ENCODE results near the gene PLCB4. TPM values are rescaled to one million over a fixed set of nuclear protein-coding genes. Genes with fewer than 3 reads are reported as not detected.

The PLCB4 gene
- total RNA-seq, 4 donors from 2014 or later: 6.3 to 24.5 (median 10.4) TPM

DNA sequence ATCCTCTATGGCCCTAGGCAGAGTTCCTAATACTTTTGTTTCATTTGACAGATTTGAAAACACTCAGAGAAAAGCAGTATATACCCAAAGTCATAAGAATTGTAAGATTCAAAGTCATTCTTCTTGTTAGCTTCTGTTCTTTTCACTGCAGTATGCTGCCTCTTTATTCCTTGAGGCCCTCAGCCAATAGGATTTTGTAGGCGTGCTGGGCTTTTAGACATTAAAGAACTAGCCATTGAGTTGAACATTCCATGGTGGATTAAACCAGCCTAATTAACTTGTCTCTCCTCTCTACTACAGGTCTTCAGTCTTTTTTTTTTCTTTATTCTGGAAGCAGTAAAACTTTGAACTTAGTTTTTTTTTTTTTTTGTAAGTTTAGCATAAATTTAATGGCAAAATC, 186.3 kb downstream of the PLCB4 start:
- TF ChIP-seq POLR2AphosphoS5 (IDR thresholded peaks at IDR 0.05) (no peak), POLR2A (IDR thresholded peaks at IDR 0.05) (no peak), EP300 (IDR thresholded peaks at IDR 0.05) (no peak)
- TF ChIP-seq, protein P1, sequence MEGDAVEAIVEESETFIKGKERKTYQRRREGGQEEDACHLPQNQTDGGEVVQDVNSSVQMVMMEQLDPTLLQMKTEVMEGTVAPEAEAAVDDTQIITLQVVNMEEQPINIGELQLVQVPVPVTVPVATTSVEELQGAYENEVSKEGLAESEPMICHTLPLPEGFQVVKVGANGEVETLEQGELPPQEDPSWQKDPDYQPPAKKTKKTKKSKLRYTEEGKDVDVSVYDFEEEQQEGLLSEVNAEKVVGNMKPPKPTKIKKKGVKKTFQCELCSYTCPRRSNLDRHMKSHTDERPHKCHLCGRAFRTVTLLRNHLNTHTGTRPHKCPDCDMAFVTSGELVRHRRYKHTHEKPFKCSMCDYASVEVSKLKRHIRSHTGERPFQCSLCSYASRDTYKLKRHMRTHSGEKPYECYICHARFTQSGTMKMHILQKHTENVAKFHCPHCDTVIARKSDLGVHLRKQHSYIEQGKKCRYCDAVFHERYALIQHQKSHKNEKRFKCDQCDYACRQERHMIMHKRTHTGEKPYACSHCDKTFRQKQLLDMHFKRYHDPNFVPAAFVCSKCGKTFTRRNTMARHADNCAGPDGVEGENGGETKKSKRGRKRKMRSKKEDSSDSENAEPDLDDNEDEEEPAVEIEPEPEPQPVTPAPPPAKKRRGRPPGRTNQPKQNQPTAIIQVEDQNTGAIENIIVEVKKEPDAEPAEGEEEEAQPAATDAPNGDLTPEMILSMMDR (IDR thresholded peaks at IDR 0.05): no peak
- no peak overlapping the region for H3K27ac ChIP-seq
- H3K9me3 ChIP-seq: no peaks in the 10 kb centered on the region
- WGBS: 81% methylated on average over 1 of the region's 1 CpG
- DNase-seq (ENCODE audit: low spot score in 2 of 2): no peak
- H3K4me1 ChIP-seq: no peaks in the 10 kb centered on the region
- H3K27me3 ChIP-seq: no peaks in the 10 kb centered on the region
- H3K4me3 ChIP-seq: no peak overlapping the region
- H3K36me3 ChIP-seq: no peaks in the 10 kb centered on the region

DNA sequence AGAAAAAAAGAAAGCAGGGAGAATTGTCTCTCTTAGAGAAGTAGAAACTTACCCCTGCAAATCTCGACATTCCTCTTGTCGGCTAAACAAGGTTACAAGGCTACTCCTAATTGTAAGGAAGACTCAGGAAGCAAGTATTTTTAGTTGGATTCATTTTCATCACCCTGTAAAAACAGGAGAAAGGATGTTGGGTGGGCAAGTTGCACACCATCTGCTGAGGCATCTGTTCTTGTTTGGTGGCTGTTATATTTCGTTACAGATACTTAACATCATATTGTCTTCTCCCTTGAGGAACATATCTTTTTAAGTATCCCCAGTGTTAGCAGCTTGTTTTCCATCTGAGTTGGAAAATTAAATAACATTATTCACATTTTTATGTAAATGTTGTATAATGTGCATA, 187.5 kb downstream of the PLCB4 start:
- Histone ChIP-seq H3K4me3 (no peak overlapping the region), H3K27ac (no peak overlapping the region), H3K27me3 (no peaks in the 10 kb centered on the region), H3K4me1 (no peaks in the 10 kb centered on the region), H3K36me3 (no peaks in the 10 kb centered on the region), H3K9me3 (no peaks in the 10 kb centered on the region)
- 73% methylated on average over 3 of the region's 3 CpGs for WGBS
- DNase-seq (ENCODE audit: low spot score in 2 of 2): no peak
- TF ChIP-seq EP300 (IDR thresholded peaks at IDR 0.05) (no peak), POLR2A (IDR thresholded peaks at IDR 0.05) (no peak), POLR2AphosphoS5 (IDR thresholded peaks at IDR 0.05) (no peak)
- TF ChIP-seq, protein P1 (IDR thresholded peaks at IDR 0.05): no peak

DNA sequence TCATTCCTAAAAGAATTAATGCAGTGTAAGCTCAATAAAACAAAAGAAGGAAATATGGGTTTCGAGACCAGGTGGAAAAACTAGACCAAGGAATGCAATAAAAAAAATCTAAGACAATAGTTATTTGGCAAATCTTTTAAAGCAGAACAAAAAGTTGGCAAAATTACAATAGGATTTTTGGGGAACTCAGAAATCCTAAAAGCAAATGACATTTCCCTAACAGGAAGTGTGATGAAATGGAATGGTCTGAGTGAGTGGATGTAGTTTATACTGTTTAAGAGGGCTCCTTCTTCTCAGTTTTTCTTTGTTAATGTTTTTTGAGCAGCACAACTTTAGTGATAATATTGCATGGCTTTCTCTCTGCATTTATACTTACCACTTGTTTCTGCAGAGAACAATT, 190.0 kb downstream of the PLCB4 start:
- no peak for DNase-seq (ENCODE audit: low spot score in 2 of 2)
- H3K4me3 ChIP-seq: no peak overlapping the region
- H3K27me3 ChIP-seq: no peaks in the 10 kb centered on the region
- no peaks in the 10 kb centered on the region for H3K36me3 ChIP-seq
- TF ChIP-seq, protein P1 (IDR thresholded peaks at IDR 0.05): no peak
- TF ChIP-seq POLR2AphosphoS5 (IDR thresholded peaks at IDR 0.05) (no peak), POLR2A (IDR thresholded peaks at IDR 0.05) (no peak), EP300 (IDR thresholded peaks at IDR 0.05) (no peak)
- WGBS: 57% methylated on average over 1 of the region's 1 CpG
- no peak overlapping the region for H3K27ac ChIP-seq
- H3K9me3 ChIP-seq: no peaks in the 10 kb centered on the region
- peaks cover 9% of the 10 kb centered on the region for H3K4me1 ChIP-seq

DNA sequence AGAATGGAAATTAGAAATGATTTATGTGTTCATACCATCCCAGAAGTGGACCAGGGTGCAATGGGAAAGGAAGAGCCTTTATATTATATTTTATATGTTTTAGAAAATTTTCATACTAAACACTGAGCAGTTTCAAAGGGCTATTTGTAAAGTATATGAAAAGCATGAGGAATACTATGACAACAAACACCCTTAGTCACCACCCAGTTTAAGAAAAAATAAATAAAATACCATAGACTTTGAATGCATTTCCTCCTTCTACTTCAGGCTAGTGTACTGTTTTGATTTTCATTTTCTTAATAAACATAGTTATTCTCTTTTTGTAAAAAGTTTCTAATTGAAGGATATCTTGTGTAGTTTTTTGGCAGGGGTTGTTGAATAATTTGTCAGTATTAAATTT, 191.1 kb downstream of the PLCB4 start:
- Histone ChIP-seq H3K36me3 (no peaks in the 10 kb centered on the region), H3K27ac (no peak overlapping the region), H3K4me3 (no peak overlapping the region), H3K9me3 (no peaks in the 10 kb centered on the region), H3K27me3 (no peaks in the 10 kb centered on the region), H3K4me1 (peaks cover 9% of the 10 kb centered on the region)
- no peak for TF ChIP-seq EP300 (IDR thresholded peaks at IDR 0.05)
- TF ChIP-seq, protein P1 (IDR thresholded peaks at IDR 0.05): no peak
- no peak for TF ChIP-seq POLR2A (IDR thresholded peaks at IDR 0.05)
- no peak for TF ChIP-seq POLR2AphosphoS5 (IDR thresholded peaks at IDR 0.05)
- DNase-seq (ENCODE audit: low spot score in 2 of 2): no peak

DNA sequence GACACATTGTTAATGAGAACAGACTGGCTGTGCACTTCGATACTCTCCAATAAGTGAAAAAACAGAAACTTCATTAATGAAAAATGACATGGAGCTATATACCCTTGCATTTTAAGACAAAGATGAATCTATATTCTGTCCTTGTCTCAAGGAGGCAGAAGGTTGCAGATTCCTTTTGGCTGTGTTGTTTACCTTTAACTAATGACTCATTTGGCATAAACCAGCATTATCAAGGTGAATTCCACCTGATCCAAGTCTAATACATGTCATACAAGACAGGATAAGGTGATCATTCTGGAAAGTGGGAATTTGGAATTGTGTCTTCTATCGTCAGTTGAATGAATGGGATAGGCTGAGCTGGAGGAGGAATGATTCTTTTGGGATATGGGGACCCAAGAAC, 192.9 kb downstream of the PLCB4 start:
- 87% methylated on average over 2 of the region's 2 CpGs for WGBS
- TF ChIP-seq EP300 (IDR thresholded peaks at IDR 0.05) (no peak), POLR2A (IDR thresholded peaks at IDR 0.05) (no peak), POLR2AphosphoS5 (IDR thresholded peaks at IDR 0.05) (no peak)
- TF ChIP-seq, protein P1 (IDR thresholded peaks at IDR 0.05): no peak
- Histone ChIP-seq H3K4me3 (no peak overlapping the region), H3K27ac (no peak overlapping the region), H3K9me3 (no peaks in the 10 kb centered on the region), H3K36me3 (no peaks in the 10 kb centered on the region), H3K27me3 (no peaks in the 10 kb centered on the region), H3K4me1 (peaks cover 9% of the 10 kb centered on the region)
- no peak for DNase-seq (ENCODE audit: low spot score in 2 of 2)
